AG04449 (cell line): ENCODE data around the gene RAD51B.

Experiments used
- CTCF ChIA-PET: fragments of 350-600 bp; formaldehyde crosslinking; extraction: SDS; loops from one replicate; lab custom pipeline; 2021; ENCODE audit warnings: antibody characterized with exemption; lab: Yijun Ruan, JAX
- POLR2A ChIA-PET: fragments of 400-600, 350-600 bp; formaldehyde crosslinking; extraction: SDS; loops from one replicate; lab custom pipeline; 2020; ENCODE audit warnings: antibody characterized with exemption, inconsistent platforms; lab: Yijun Ruan, JAX
- DNase-seq: peaks from one replicate; pipeline ENCODE4 v3.0.0-alpha.2; 2010; ENCODE audit warnings: low read depth, low spot score
- H3K4me3 ChIP-seq: 2 replicates; pipeline ENCODE4 v1.5.1; 2011; ENCODE audit warnings: low read depth, mild to moderate bottlenecking, control low read depth, low read length
- CTCF ChIP-seq: IDR thresholded peaks from one replicate; pipeline ENCODE4 v1.5.1; 2011; ENCODE audit warnings: mild to moderate bottlenecking, moderate library complexity, low read length, control low read depth, inconsistent platforms; ENCODE audit not compliant: insufficient read depth; ENCODE audit errors: missing control alignments

The RAD51B gene

DNA sequence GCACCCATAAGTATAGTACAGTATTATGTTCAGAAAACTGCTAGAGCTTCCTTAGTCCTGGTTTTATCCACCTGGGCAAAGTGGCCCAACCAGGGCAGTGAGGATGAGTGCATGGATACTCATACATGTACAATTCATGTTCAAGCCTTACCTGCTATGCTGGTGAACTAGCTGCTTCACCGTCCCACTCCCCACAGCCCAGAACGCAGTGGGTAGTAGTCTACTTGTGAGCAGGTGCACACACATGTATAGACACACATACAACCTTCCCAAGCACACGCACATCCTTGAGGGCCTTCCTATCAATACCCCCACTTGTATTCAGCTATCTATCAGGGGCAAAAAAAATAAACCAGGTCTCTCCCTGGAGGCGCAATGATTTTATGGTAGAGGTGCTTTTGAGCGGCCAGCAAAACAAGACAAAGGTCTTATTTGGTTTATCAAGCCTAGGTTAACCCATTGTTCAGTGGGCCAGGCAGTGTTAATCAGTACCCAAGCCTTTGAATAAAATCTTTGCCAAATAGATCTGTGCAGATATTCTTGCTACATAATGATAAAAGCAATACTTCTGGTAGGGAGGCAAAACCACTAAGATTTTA is 903.5 kb downstream of the RAD51B start:
- TF ChIP-seq CTCF = no peak
- ChIA-PET POLR2A (no interaction called here), CTCF (no interaction called here)
- no peak overlapping the region for H3K4me3 ChIP-seq
- no peak for DNase-seq

GRCh38 chr14:68723808-68724268 is 904.3 kb downstream of the RAD51B start:
- no peak for DNase-seq
- ChIA-PET CTCF (no interaction called here), POLR2A (no interaction called here)
- H3K4me3 ChIP-seq = no peak overlapping the region
- TF ChIP-seq CTCF = no peak

DNA sequence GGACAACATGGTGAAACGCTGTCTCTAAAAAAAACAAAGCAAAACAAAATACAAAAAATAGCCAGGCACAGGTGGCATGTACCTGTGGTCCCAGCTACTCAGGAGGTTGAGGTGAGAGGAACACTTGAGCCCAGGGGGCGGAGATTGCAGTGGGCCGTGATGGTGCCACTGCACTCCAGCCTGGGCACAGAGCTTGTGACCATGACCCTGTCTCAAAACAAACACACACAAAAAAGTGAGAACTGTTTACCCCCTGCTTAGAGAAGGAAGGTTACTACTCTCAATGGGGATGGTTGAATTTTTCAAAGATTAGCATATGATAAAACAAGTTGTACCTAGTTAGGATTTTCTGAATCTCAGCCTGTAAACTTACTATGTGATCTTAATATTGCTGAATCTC is 905.3 kb downstream of the RAD51B start:
- POLR2A ChIA-PET = no interaction called here
- TF ChIP-seq CTCF = no peak

DNA sequence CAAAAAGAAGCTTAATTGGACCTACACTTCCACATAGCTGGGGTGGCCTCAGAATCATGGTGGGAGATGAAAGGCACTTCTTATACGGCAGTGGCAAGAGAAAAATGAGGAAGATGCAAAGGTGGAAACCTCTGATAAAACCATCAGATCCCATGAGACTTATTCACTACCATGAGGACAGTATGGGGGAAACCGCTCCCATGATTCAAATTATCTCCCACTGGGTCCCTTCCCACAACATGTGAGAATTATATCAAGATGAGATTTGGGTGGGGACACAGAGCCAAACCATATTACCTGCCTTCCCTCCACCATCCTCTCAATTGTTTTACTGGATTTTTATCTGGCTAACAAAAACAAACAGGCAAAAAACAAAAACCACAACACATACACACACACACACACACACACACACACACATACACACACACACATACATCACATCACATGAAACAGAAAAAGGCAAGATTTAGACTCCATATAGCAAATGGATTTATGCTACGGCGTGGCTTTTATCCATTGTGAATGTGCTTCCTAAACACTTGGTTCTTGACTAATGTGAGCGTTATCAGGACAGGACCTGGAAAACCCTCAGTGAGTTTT is 906.6 kb downstream of the RAD51B start:
- CTCF ChIA-PET = no interaction called here

More for the DNA sequence above, 905.3 kb downstream of the RAD51B start:
- CTCF ChIA-PET = no interaction called here
- DNase-seq = no peak
- no peak overlapping the region for H3K4me3 ChIP-seq

GRCh38 chr14:68727315-68728047 is 907.9 kb downstream of the RAD51B start:
- H3K4me3 ChIP-seq = no peak overlapping the region
- ChIA-PET POLR2A (interaction anchor here (0.6 to 0.8 kb wide), 2 partner anchors 59 to 197 kb away, joined by 3 to 4 read pairs; no protein-coding TSS in a partner anchor), CTCF (interaction anchor here (0.6 to 1.5 kb wide), 2 partner anchors 8 to 11 kb away, joined by 3 to 4 read pairs; no protein-coding TSS in a partner anchor)

More for the DNA sequence above, 906.6 kb downstream of the RAD51B start:
- no peak overlapping the region for H3K4me3 ChIP-seq
- POLR2A ChIA-PET = interaction anchor here (0.8 kb wide), 1 partner anchor 198 kb away, joined by 4 read pairs; no protein-coding TSS in a partner anchor
- TF ChIP-seq CTCF = no peak
- DNase-seq = no peak

More at GRCh38 chr14:68727315-68728047, 907.9 kb downstream of the RAD51B start:
- DNase-seq = no peak
- no peak for TF ChIP-seq CTCF
